GM21447 (cell line): ENCODE results near the gene HERC5.
"Not testable (repeated sequence)": the region's sequence is repeated elsewhere in the genome, so short reads cannot be mapped to it uniquely, and the experiment has no call there.

Experiments used
- ATAC-seq: cut with Tn5 transposase; IDR thresholded peaks from one replicate; pipeline ENCODE4 v1.9.1; 2021; ENCODE audit not compliant: unreplicated experiment

The HERC5 gene

GRCh38 chr4:88517825-88518224, 60.9 kb downstream of the HERC5 start:
- ATAC-seq, result no peak

GRCh38 chr4:88518911-88519310, 62.0 kb downstream of the HERC5 start:
- ATAC-seq, result no peak

- peak; percentile 23 for ATAC-seq
Observed at GRCh38 chr4:88522702-88523324, 65.9 kb downstream of the HERC5 start.

GRCh38 chr4:88523325-88524129, 66.6 kb downstream of the HERC5 start, which contains the start of gene PYURF:
TSS of gene PYURF (minus strand) at chr4:88523776. CDS start at chr4:88523700, 76 bp downstream.
- peak; percentile 81 for ATAC-seq

GRCh38 chr4:88524171-88524570, 67.3 kb downstream of the HERC5 start:
- ATAC-seq, result no peak

- ATAC-seq, result no peak
Observed at GRCh38 chr4:88526221-88526815, 69.4 kb downstream of the HERC5 start.

GRCh38 chr4:88527787-88528186, 70.9 kb downstream of the HERC5 start:
- peak; percentile 38 for ATAC-seq

GRCh38 chr4:88528861-88529260, 71.9 kb downstream of the HERC5 start:
- no peak for ATAC-seq

- ATAC-seq, result no peak
Observed at GRCh38 chr4:88531549-88531948, 74.6 kb downstream of the HERC5 start.

- ATAC-seq, result no peak
Observed at GRCh38 chr4:88533088-88533790, 76.3 kb downstream of the HERC5 start.

- ATAC-seq, result no peak
Observed at GRCh38 chr4:88533937-88534750, 77.2 kb downstream of the HERC5 start.

GRCh38 chr4:88535090-88535755, 78.3 kb downstream of the HERC5 start:
- ATAC-seq, result no peak

GRCh38 chr4:88537709-88538108, 80.8 kb downstream of the HERC5 start:
- no peak for ATAC-seq

GRCh38 chr4:88539322-88540068, 82.6 kb downstream of the HERC5 start:
- not testable (repeated sequence) for ATAC-seq

- ATAC-seq, result no peak
Observed at GRCh38 chr4:88549815-88550214, 92.9 kb downstream of the HERC5 start.
